Lung (tissue), 12 donors: ENCODE data around the gene TMPRSS2. TPM values are rescaled to one million over a fixed set of nuclear protein-coding genes. Genes with fewer than 3 reads are reported as not detected.

Experiments used
- ATAC-seq: fragments of 200-7000 bp; cut with Tn5 transposase; one replicate; pipeline ENCODE4 v1.9.1; 2020; ENCODE audit warnings: moderate number of reproducible peaks; ENCODE audit not compliant: insufficient read depth, low FRiP score
- DNase-seq, 3 donors: peaks; one replicate each; pipeline ENCODE4 v3.0.0-alpha.2; 2013 to 2017
- H3K27ac ChIP-seq, 2 donors: one replicate each; pipeline ENCODE4 v1.5.1; 2013; ENCODE audit warnings: mild to moderate bottlenecking in 2 of 2, moderate library complexity in 2 of 2, control low read depth in 1 of 2, inconsistent platforms in 1 of 2, low read depth in 1 of 2, low read length in 1 of 2
- H3K27me3 ChIP-seq, 3 donors: one replicate each; pipeline ENCODE4 v1.5.1; 2013; ENCODE audit warnings: low read length in 2 of 3; ENCODE audit not compliant: control insufficient read depth in 3 of 3, insufficient read depth in 3 of 3
- H3K36me3 ChIP-seq, 4 donors: one replicate each; pipeline ENCODE4 v1.5.1; 2013; ENCODE audit warnings: low read length in 4 of 4, mild to moderate bottlenecking in 1 of 4, moderate library complexity in 1 of 4; ENCODE audit not compliant: control insufficient read depth in 4 of 4, insufficient read depth in 4 of 4
- H3K4me1 ChIP-seq, 5 donors: one replicate each; pipeline ENCODE4 v1.5.1; 2013; ENCODE audit warnings: low read length in 5 of 5, mild to moderate bottlenecking in 2 of 5, moderate library complexity in 1 of 5; ENCODE audit not compliant: control insufficient read depth in 5 of 5, insufficient read depth in 5 of 5
- H3K4me3 ChIP-seq: one replicate; pipeline ENCODE4 v1.5.1; 2013; ENCODE audit warnings: mild to moderate bottlenecking, control low read depth, moderate library complexity
- H3K9ac ChIP-seq, 2 donors: one replicate each; pipeline ENCODE4 v1.5.1; 2013; ENCODE audit warnings: low read length in 2 of 2, control low read depth in 1 of 2; ENCODE audit not compliant: insufficient read depth in 1 of 2
- H3K9me3 ChIP-seq, 4 donors: one replicate each; pipeline ENCODE4 v1.5.1; 2013; ENCODE audit warnings: low read length in 3 of 4, mild to moderate bottlenecking in 1 of 4, moderate library complexity in 1 of 4; ENCODE audit not compliant: control insufficient read depth in 4 of 4, insufficient read depth in 3 of 4
- WGBS, 2 donors: extraction: QIAGEN DNeasy Blood & Tissue Kit; methylation state at CpG; one replicate each; pipeline ENCODE4 v1.1.7; 2013; 5-methylcytosine and 5-hydroxymethylcytosine counted together
- polyA plus RNA-seq, 2 donors: library from polyadenylated mRNA; stranded (reverse); fragments of 200-250 nt; gene quantifications; one replicate each; pipeline ENCODE4 v1.2.1, GENCODE V29; 2013
- total RNA-seq, 2 donors: library from RNA; depleted of rRNA in 1 of 2; stranded (reverse); fragments of >200 nt in 1 of 2; gene quantifications; one replicate each; pipeline ENCODE4 v1.2.1, GENCODE V29; 2014 to 2021
- TF ChIP-seq, protein P1 (sequence below): IDR thresholded peaks from 2 replicates; pipeline ENCODE4 v1.5.1; 2012; ENCODE audit warnings: mild to moderate bottlenecking; ENCODE audit errors: control extremely low read depth, extremely low read depth
- donor health status: control.
- donor health status: control.
- donor health status: Bipolar disorder and iron deficiency.
- donor health status: healthy.
- donor health status: DM: yes; HTN: yes; CAD: no.

TMPRSS2 gene
- total and polyA plus RNA-seq, 4 donors: 46.2 to 130 (median 72.2) TPM

DNA sequence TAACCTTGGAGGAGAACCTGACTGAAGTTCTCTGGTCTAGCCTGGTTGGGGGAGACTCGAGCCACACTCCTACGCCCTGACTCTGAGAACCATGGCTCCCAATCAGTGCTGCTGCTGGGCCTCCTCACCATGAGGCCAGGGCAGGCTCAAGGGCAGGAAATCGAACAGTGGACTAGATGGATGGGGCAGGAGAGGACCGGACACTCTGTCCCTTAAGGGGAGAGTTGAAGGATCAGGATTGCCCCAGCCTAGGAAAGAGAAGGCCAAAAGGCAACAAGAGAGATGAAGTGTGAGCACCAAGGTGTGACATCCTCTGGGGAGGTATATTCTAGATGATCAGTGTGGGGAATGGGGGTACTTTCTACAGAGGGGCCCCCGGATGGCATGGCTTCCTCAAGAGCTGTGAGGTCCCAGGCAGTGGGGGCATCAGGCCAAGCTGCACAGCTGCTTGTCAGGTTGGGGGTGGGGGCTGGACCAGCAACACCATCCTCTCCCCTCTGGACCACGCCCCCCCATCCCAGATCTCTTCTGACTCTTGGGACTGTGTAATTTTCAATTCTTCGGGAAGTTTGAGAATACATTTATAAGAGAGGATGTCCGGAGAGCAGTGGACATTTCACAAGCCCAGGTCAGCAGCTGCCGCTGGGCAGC, 47.9 kb downstream of the TMPRSS2 start:
- no peaks in the 10 kb centered on the region for H3K27me3 ChIP-seq
- WGBS, 2 donors: 87 to 95% methylated on average over 9 of the region's 9 CpGs
- no peak for DNase-seq
- no peak for ATAC-seq
- TF ChIP-seq, protein P1, sequence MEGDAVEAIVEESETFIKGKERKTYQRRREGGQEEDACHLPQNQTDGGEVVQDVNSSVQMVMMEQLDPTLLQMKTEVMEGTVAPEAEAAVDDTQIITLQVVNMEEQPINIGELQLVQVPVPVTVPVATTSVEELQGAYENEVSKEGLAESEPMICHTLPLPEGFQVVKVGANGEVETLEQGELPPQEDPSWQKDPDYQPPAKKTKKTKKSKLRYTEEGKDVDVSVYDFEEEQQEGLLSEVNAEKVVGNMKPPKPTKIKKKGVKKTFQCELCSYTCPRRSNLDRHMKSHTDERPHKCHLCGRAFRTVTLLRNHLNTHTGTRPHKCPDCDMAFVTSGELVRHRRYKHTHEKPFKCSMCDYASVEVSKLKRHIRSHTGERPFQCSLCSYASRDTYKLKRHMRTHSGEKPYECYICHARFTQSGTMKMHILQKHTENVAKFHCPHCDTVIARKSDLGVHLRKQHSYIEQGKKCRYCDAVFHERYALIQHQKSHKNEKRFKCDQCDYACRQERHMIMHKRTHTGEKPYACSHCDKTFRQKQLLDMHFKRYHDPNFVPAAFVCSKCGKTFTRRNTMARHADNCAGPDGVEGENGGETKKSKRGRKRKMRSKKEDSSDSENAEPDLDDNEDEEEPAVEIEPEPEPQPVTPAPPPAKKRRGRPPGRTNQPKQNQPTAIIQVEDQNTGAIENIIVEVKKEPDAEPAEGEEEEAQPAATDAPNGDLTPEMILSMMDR: no peak
- no peak overlapping the region for H3K4me3 ChIP-seq
- H3K36me3 ChIP-seq: peaks cover 0 to 28% (median 1%) of the 10 kb centered on the region in 4 donors
- no peaks in the 10 kb centered on the region for H3K4me1 ChIP-seq
- no peak overlapping the region for H3K9ac ChIP-seq
- no peaks in the 10 kb centered on the region for H3K9me3 ChIP-seq
- H3K27ac ChIP-seq: peak overlapping the region in 1 of 2 donors; percentile 32

DNA sequence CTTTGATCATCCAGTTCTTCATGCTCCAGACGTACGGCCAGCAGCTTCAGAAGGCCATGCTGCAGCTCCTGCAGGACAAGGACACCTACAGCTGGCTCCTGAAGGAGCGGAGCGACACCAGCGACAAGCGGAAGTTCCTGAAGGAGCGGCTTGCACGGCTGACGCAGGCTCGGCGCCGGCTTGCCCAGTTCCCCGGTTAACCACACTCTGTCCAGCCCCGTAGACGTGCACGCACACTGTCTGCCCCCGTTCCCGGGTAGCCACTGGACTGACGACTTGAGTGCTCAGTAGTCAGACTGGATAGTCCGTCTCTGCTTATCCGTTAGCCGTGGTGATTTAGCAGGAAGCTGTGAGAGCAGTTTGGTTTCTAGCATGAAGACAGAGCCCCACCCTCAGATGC, 49.4 kb downstream of the TMPRSS2 start:
- no peak for ATAC-seq
- Histone ChIP-seq H3K4me3 (no peak overlapping the region), H3K9me3 (no peaks in the 10 kb centered on the region), H3K36me3 (peaks cover 0 to 30% (median 1%) of the 10 kb centered on the region in 4 donors), H3K27me3 (no peaks in the 10 kb centered on the region), H3K4me1 (no peaks in the 10 kb centered on the region), H3K9ac (no peak overlapping the region), H3K27ac (no peak overlapping the region)
- 92% methylated on average over 22 of the region's 22 CpGs for WGBS, 2 donors
- TF ChIP-seq, protein P1: no peak
- DNase-seq: no peak

DNA sequence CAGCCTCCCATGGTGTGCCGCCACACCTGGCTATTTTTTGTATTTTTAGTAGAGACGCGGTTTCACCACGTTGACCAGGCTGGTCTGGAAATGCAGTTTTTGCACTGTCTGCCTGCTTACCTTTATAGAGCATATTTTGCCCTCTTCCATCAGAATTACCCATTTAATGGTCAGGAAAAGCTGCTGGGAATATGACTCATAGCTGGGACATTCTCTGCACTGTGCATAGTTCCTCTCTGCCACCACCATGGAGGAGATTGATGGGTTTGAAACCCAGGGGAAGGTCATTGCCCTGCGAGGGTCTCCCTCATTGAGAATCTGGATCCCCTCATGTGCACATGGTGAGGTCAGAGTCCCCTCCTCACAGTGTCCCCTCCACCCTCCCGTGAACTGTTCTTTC, 49.8 kb downstream of the TMPRSS2 start:
- no peaks in the 10 kb centered on the region for H3K4me1 ChIP-seq
- no peaks in the 10 kb centered on the region for H3K9me3 ChIP-seq
- no peak overlapping the region for H3K9ac ChIP-seq
- TF ChIP-seq, protein P1: no peak
- no peaks in the 10 kb centered on the region for H3K27me3 ChIP-seq
- WGBS, 2 donors: 91 to 93% methylated on average over 6 of the region's 6 CpGs
- ATAC-seq: no peak
- H3K36me3 ChIP-seq: peaks cover 0 to 32% (median 1%) of the 10 kb centered on the region in 4 donors
- no peak overlapping the region for H3K27ac ChIP-seq
- no peak overlapping the region for H3K4me3 ChIP-seq
- no peak for DNase-seq

DNA sequence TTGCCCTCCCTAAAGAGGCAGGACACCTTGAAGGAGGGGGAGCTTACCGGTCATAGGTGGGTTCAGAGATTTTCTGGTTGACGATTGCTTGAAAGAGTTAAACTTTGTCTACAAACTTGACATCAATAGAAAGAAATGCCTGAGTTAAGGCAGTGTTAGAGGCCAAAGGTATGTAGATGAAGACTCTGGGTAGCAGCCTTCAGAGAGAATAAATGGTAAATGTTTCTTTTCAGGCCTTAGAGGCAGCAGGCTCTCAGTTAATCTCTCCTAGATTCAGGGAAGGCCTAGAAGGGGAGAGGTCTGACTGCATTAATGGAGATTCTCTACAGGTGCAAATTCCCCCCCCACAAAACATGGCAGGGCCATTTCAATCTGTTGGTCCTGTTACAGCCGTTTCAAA, 54.2 kb downstream of the TMPRSS2 start:
- 61 to 75% methylated on average over 3 of the region's 3 CpGs for WGBS, 2 donors
- no peaks in the 10 kb centered on the region for H3K27me3 ChIP-seq
- H3K9me3 ChIP-seq: no peaks in the 10 kb centered on the region
- H3K9ac ChIP-seq: no peak overlapping the region
- H3K4me3 ChIP-seq: no peak overlapping the region
- ATAC-seq (no peak), DNase-seq (no peak)
- no peak overlapping the region for H3K27ac ChIP-seq
- peaks cover 0 to 40% (median 6%) of the 10 kb centered on the region in 4 donors for H3K36me3 ChIP-seq
- H3K4me1 ChIP-seq: no peaks in the 10 kb centered on the region
- TF ChIP-seq, protein P1: no peak
